HepG2 (cell line): ENCODE measurements around the gene FRMD3. TPM values are rescaled to one million over a fixed set of nuclear protein-coding genes. Genes with fewer than 3 reads are reported as not detected.

Experiments used
- ATAC-seq: fragments of 200-7000 bp; cut with Tn5 transposase; 3 replicates; pipeline ENCODE4 v1.9.1; 2020; ENCODE audit warnings: mild to moderate bottlenecking, moderate library complexity
- BruUV-seq: library from RNA; stranded (reverse); fragments of 400-500 nt; replicated peaks from 2 replicates; lab custom pipeline; 2021; lab: Mats Ljungman, UMichigan
- CTCF ChIA-PET: fragments of 300-600 bp; formaldehyde crosslinking; extraction: SDS; loops from one replicate; lab custom pipeline; 2021; ENCODE audit warnings: low total read pairs, inconsistent platforms, low intra/inter-chr PET ratio; lab: Yijun Ruan, JAX
- POLR2A ChIA-PET: fragments of 350-600 bp; sonication (Branson Sonifier 250); formaldehyde crosslinking; loops from one replicate; lab custom pipeline; 2020; ENCODE audit warnings: antibody characterized with exemption, inconsistent platforms; lab: Yijun Ruan, JAX
- DNase-seq: peaks from one replicate; pipeline ENCODE4 v3.0.0-alpha.2; 2015; ENCODE audit warnings: low spot score
- FAIRE-seq: peaks from 3 replicates; lab custom pipeline; 2011; peaks lifted over from hg19 to GRCh38; lab: Jason Lieb, UNC
- H2AFZ ChIP-seq: one replicate; pipeline ENCODE4 v1.6.1; 2011; ENCODE audit warnings: low read length, inconsistent platforms
- H3K27ac ChIP-seq: fragments of 300-600 bp; 3 replicates; pipeline ENCODE4 v1.8.0; 2011; ENCODE audit warnings: mixed run types, mild to moderate bottlenecking, mixed read lengths, low read length, inconsistent platforms; ENCODE audit not compliant: insufficient read depth; ENCODE audit errors: extremely low read length
- H3K27me3 ChIP-seq, 2 experiments: fragments of 200-600 bp in 1 of 2; 2 replicates in 1 of 2; 3 replicates in 1 of 2; pipeline versions ENCODE4 v1.6.0 to v1.8.0; 2011; ENCODE audit warnings: low read length in 2 of 2, mild to moderate bottlenecking in 2 of 2, moderate library complexity in 2 of 2, inconsistent platforms in 1 of 2; ENCODE audit not compliant: insufficient read depth in 2 of 2, control insufficient read depth in 1 of 2
- H3K36me3 ChIP-seq, 2 experiments: fragments of 200-600 bp in 1 of 2; replicated peaks in 1 of 2; 2 replicates in 1 of 2; 3 replicates in 1 of 2; pipeline versions ENCODE4 v1.5.1 to v1.8.0; 2011; ENCODE audit warnings: low read length in 2 of 2, inconsistent platforms in 1 of 2; ENCODE audit not compliant: insufficient read depth in 2 of 2, control insufficient read depth in 1 of 2
- H3K4me1 ChIP-seq: 2 replicates; pipeline ENCODE4 v1.5.1; 2012; ENCODE audit warnings: low read length, inconsistent platforms; ENCODE audit not compliant: insufficient read depth
- H3K4me2 ChIP-seq: 2 replicates; pipeline ENCODE4 v1.6.0; 2011; ENCODE audit warnings: low read depth, low read length, inconsistent platforms
- H3K4me3 ChIP-seq, 3 experiments: fragments of 200-600 bp in 1 of 3; sonication (generic), shearing (Covaris generic) in 1 of 3; replicated peaks in 1 of 3; 2 replicates each; pipeline ENCODE4 v1.5.1; 2011 to 2016; ENCODE audit warnings: low read length in 3 of 3, inconsistent platforms in 2 of 3, low read depth in 2 of 3, mild to moderate bottlenecking in 2 of 3, control low read depth in 1 of 3, mixed read lengths in 1 of 3; ENCODE audit not compliant: insufficient read depth in 1 of 3
- H3K79me2 ChIP-seq: one replicate; pipeline ENCODE4 v1.6.1; 2011; ENCODE audit warnings: low read length, inconsistent platforms; ENCODE audit not compliant: insufficient read depth
- H3K9ac ChIP-seq: 2 replicates; pipeline ENCODE4 v1.6.0; 2011; ENCODE audit warnings: mild to moderate bottlenecking, low read depth, low read length, inconsistent platforms; ENCODE audit not compliant: insufficient read depth
- H3K9me3 ChIP-seq: 2 replicates; pipeline ENCODE4 v1.5.1; 2012; ENCODE audit warnings: mild to moderate bottlenecking, low read length
- H4K20me1 ChIP-seq: 2 replicates; pipeline ENCODE4 v1.6.0; 2011; ENCODE audit warnings: inconsistent platforms, mild to moderate bottlenecking, low read length, moderate library complexity; ENCODE audit not compliant: insufficient read depth
- ARNT2 ChIP-seq: sonication (generic); formaldehyde crosslinking; IDR thresholded peaks from 2 replicates; pipeline ENCODE4 v1.8.0; 2022; ENCODE audit warnings: mild to moderate bottlenecking, low read depth, missing genetic modification reagents, moderate library complexity
- CAMTA2 ChIP-seq: sonication (generic); formaldehyde crosslinking; IDR thresholded peaks from 2 replicates; pipeline ENCODE4 v1.4.0; 2020; ENCODE audit warnings: mild to moderate bottlenecking, missing genetic modification reagents, borderline replicate concordance
- DMTF1 ChIP-seq: sonication (generic); formaldehyde crosslinking; IDR thresholded peaks from 2 replicates; pipeline ENCODE4 v1.4.0; 2020; ENCODE audit warnings: mild to moderate bottlenecking, missing genetic modification reagents
- FOXA3 ChIP-seq: IDR thresholded peaks from 2 replicates; pipeline ENCODE4 v1.6.1; 2016; ENCODE audit warnings: missing genetic modification reagents, missing compliant biosample characterization
- HOXA3 ChIP-seq: sonication (generic); formaldehyde crosslinking; IDR thresholded peaks from 2 replicates; pipeline ENCODE4 v1.5.0; 2020; ENCODE audit warnings: missing genetic modification reagents
- MIXL1 ChIP-seq: IDR thresholded peaks from 2 replicates; pipeline ENCODE4 v1.6.1; 2016
- NR2F6 ChIP-seq, 2 experiments: IDR thresholded peaks; 2 replicates each; pipeline ENCODE4 v1.6.1; 2016; ENCODE audit warnings: antibody characterized with exemption in 1 of 2, mild to moderate bottlenecking in 1 of 2
- PLRG1 ChIP-seq: fragments of 450-650 bp; conservative IDR thresholded peaks from 2 replicates; pipeline ENCODE4 v1.6.1; 2016
- ZNF282 ChIP-seq: fragments of 450-650 bp; IDR thresholded peaks from 2 replicates; pipeline ENCODE4 v1.6.1; 2018; ENCODE audit not compliant: partially characterized antibody
- ZNF296 ChIP-seq: sonication (generic); formaldehyde crosslinking; conservative IDR thresholded peaks from 2 replicates; pipeline ENCODE4 v1.5.0; 2020; ENCODE audit warnings: mild to moderate bottlenecking, missing genetic modification reagents
- ZNF331 ChIP-seq: sonication (generic); formaldehyde crosslinking; IDR thresholded peaks from 2 replicates; pipeline ENCODE4 v1.4.0; 2020; ENCODE audit warnings: missing genetic modification reagents
- ZNF343 ChIP-seq: sonication (generic); formaldehyde crosslinking; IDR thresholded peaks from 2 replicates; pipeline ENCODE4 v1.4.0; 2020; ENCODE audit warnings: mild to moderate bottlenecking, missing genetic modification reagents
- ZNF501 ChIP-seq: sonication (generic); formaldehyde crosslinking; IDR thresholded peaks from 2 replicates; pipeline ENCODE4 v1.5.1; 2020; ENCODE audit warnings: mild to moderate bottlenecking, moderate library complexity, missing genetic modification reagents
- ZNF549 ChIP-seq: sonication (generic); formaldehyde crosslinking; IDR thresholded peaks from 2 replicates; pipeline ENCODE4 v1.5.0; 2020; ENCODE audit warnings: missing genetic modification reagents
- ZNF564 ChIP-seq: sonication (generic); formaldehyde crosslinking; IDR thresholded peaks from 2 replicates; pipeline ENCODE4 v1.8.1; 2023; ENCODE audit warnings: mild to moderate bottlenecking, missing genetic modification reagents
- ZNF674 ChIP-seq: sonication (generic); formaldehyde crosslinking; IDR thresholded peaks from 2 replicates; pipeline ENCODE4 v1.5.0; 2020; ENCODE audit warnings: low read depth, mild to moderate bottlenecking, missing genetic modification reagents
- ZNF687 ChIP-seq: sonication (generic); formaldehyde crosslinking; IDR thresholded peaks from 2 replicates; pipeline ENCODE4 v1.5.1; 2020; ENCODE audit warnings: mild to moderate bottlenecking, missing genetic modification reagents, moderate library complexity
- ZNF776 ChIP-seq: sonication (generic); formaldehyde crosslinking; IDR thresholded peaks from 2 replicates; pipeline ENCODE4 v1.4.0; 2020; ENCODE audit warnings: mild to moderate bottlenecking, missing genetic modification reagents
- ZNF841 ChIP-seq: sonication (generic); formaldehyde crosslinking; IDR thresholded peaks from 2 replicates; pipeline ENCODE4 v1.8.1; 2023; ENCODE audit warnings: missing genetic modification reagents, borderline replicate concordance
- ZSCAN20 ChIP-seq: sonication (generic); formaldehyde crosslinking; IDR thresholded peaks from 2 replicates; pipeline ENCODE4 v1.4.0; 2020; ENCODE audit warnings: missing genetic modification reagents, mild to moderate bottlenecking, borderline replicate concordance
- WGBS: methylation state at CpG from one replicate; pipeline ENCODE4 v1.1.6; 2017; ENCODE audit warnings: low lambda C conversion rate; 5-methylcytosine and 5-hydroxymethylcytosine counted together
- in situ Hi-C: cut with HindIII; loops from 2 replicates; pipeline ENCODE4 v1.10.0; 2017; ENCODE audit warnings: low pct_unique_long_range_greater_than_20kb; ENCODE audit not compliant: extremely low pct_ligation_motif_present
- intact Hi-C: fragments of 100-400 bp; cut with micrococcal nuclease; formaldehyde crosslinking; loops from one replicate; pipeline ENCODE4 v1.10.0; 2022; ENCODE audit not compliant: unreplicated experiment
- polyA plus RNA-seq, 8 experiments: library from polyadenylated mRNA; depleted of rRNA in 3 of 8; stranded (reverse) in 7 of 8; unstranded in 1 of 8; fragments of >200 nt; fragmentation: Illumina TruSeq in 4 of 8; extraction: Trizol in 4 of 8; gene quantifications; 2 replicates each; pipeline versions ENCODE4 v1.2.1 to v1.2.3, GENCODE V29; 2011 to 2016; ENCODE audit warnings: low read depth in 4 of 8, missing spikeins in 1 of 8, mixed read lengths in 1 of 8; ENCODE audit not compliant: insufficient read depth in 1 of 8
- total RNA-seq, 5 experiments: library from RNA; depleted of rRNA; stranded (reverse); fragments of >200 nt; fragmentation: Illumina TruSeq; extraction: Trizol; gene quantifications; 2 replicates each; pipeline ENCODE4 v1.2.3, GENCODE V29; 2016; ENCODE audit warnings: low read depth in 1 of 5

Gene FRMD3
- total and polyA plus RNA-seq, 2 of the 13 experiments (the other 11 are each of a cell fraction or from before 2014, with no cell fraction given) = 3.2 to 7.7 TPM

GRCh38 chr9:83410701-83411100 is 127.5 kb downstream of the FRMD3 start:
- FAIRE-seq = no peak

More at GRCh38 chr9:83410701-83411100, 127.5 kb downstream of the FRMD3 start:
- H3K9ac ChIP-seq = no peak overlapping the region
- intact Hi-C loops = no loop called here
- ChIA-PET POLR2A (no interaction called here), CTCF (no interaction called here)
- no peaks in the 10 kb centered on the region for H3K79me2 ChIP-seq
- H3K27me3 ChIP-seq = no peaks in the 10 kb centered on the region
- no peaks in the 10 kb centered on the region for H4K20me1 ChIP-seq
- no peak overlapping the region for H2AFZ ChIP-seq
- H3K36me3 ChIP-seq = no peaks in the 10 kb centered on the region; a peak in 1 of 5 replicates
- H3K4me2 ChIP-seq = no peak overlapping the region
- no TSS peak for BruUV-seq
- WGBS = 96% methylated on average over 5 of the region's 5 CpGs
- no peaks in the 10 kb centered on the region for H3K4me1 ChIP-seq
- DNase-seq = no peak
- H3K27ac ChIP-seq = no peak overlapping the region
- TF ChIP-seq FOXA3 (CRISPR knock-in tag) = no peak
- no peak for TF ChIP-seq ZNF282
- no peak for TF ChIP-seq ZNF549 (CRISPR knock-in tag)
- TF ChIP-seq PLRG1 = no peak
- no peak for TF ChIP-seq ZSCAN20 (CRISPR knock-in tag)
- no peak for TF ChIP-seq ARNT2 (CRISPR knock-in tag)
- TF ChIP-seq ZNF564 (CRISPR knock-in tag) = no peak
- no peak for TF ChIP-seq NR2F6 (IDR thresholded peaks at IDR 0.05)
- TF ChIP-seq NR2F6 (CRISPR knock-in tag; IDR thresholded peaks at IDR 0.05) = no peak
- no peak for TF ChIP-seq ZNF776 (CRISPR knock-in tag)
- TF ChIP-seq ZNF343 (CRISPR knock-in tag) = no peak
- no peak for TF ChIP-seq CAMTA2 (CRISPR knock-in tag)
- no peak for TF ChIP-seq ZNF331 (CRISPR knock-in tag)
- no peak for TF ChIP-seq DMTF1 (CRISPR knock-in tag)
- TF ChIP-seq ZNF501 = no peak
- TF ChIP-seq ZNF687 (CRISPR knock-in tag) = no peak
- TF ChIP-seq HOXA3 (CRISPR knock-in tag) = no peak
- TF ChIP-seq ZNF841 (CRISPR knock-in tag) = no peak
- no peak for TF ChIP-seq ZNF674 (CRISPR knock-in tag)
- TF ChIP-seq ZNF296 (CRISPR knock-in tag) = no peak
- TF ChIP-seq MIXL1 (CRISPR knock-in tag) = no peak
- TF ChIP-seq, all 625 proteins: peak for 0
- H3K4me3 ChIP-seq = no peak overlapping the region
- in situ Hi-C loops = no loop called here
- no peaks in the 10 kb centered on the region for H3K9me3 ChIP-seq
- no peak for ATAC-seq
